ENCODE data around the gene PNKD.
A peak's percentile ranks its signal among the peaks of the same experiment; 100 is the strongest.

The PNKD gene

GRCh38 chr2:218228366-218229090, 41.8 kb upstream of the PNKD start:
- Histone ChIP-seq H3K27ac (peak overlapping the region; percentile 77), H3K27me3 (no peaks in the 10 kb centered on the region), H3K4me1 (ENCODE audit: control insufficient read depth in 1 of 2, insufficient read depth in 1 of 2, low read depth in 1 of 2, low read length in 1 of 2) (peaks cover 43 to 61% of the 10 kb centered on the region in 2 experiments), H3K9me3 (no peaks in the 10 kb centered on the region), H3K36me3 (peaks cover 93% of the 10 kb centered on the region), H3K4me3 (ENCODE audit: low read depth in 1 of 2, low read length in 1 of 2) (peak overlapping the region in 1 of 2 experiments; percentile 37)
- no peak for TF ChIP-seq CTCF (IDR thresholded peaks at IDR 0.05)

- Histone ChIP-seq H3K4me1 (ENCODE audit: control insufficient read depth in 1 of 2, insufficient read depth in 1 of 2, low read depth in 1 of 2, low read length in 1 of 2) (peaks cover 35 to 56% of the 10 kb centered on the region in 2 experiments), H3K27me3 (no peaks in the 10 kb centered on the region), H3K27ac (peak overlapping the region; percentile 77), H3K4me3 (ENCODE audit: low read depth in 1 of 2, low read length in 1 of 2) (peak overlapping the region in 1 of 2 experiments; percentile 37), H3K36me3 (peaks cover 93% of the 10 kb centered on the region), H3K9me3 (no peaks in the 10 kb centered on the region)
- no peak for TF ChIP-seq CTCF (IDR thresholded peaks at IDR 0.05)
These were observed 41.1 kb upstream of the PNKD start for GRCh38 chr2:218229239-218229638.

GRCh38 chr2:218229851-218230250, 40.5 kb upstream of the PNKD start:
- no peak for TF ChIP-seq CTCF (IDR thresholded peaks at IDR 0.05)
- Histone ChIP-seq H3K36me3 (peaks cover 93% of the 10 kb centered on the region), H3K4me1 (ENCODE audit: control insufficient read depth in 1 of 2, insufficient read depth in 1 of 2, low read depth in 1 of 2, low read length in 1 of 2) (peaks cover 35 to 52% of the 10 kb centered on the region in 2 experiments), H3K27me3 (no peaks in the 10 kb centered on the region), H3K9me3 (no peaks in the 10 kb centered on the region), H3K27ac (peak overlapping the region; percentile 77), H3K4me3 (ENCODE audit: low read depth in 1 of 2, low read length in 1 of 2) (peak overlapping the region in 1 of 2 experiments; percentile 37)

- Histone ChIP-seq H3K4me1 (ENCODE audit: control insufficient read depth in 1 of 2, insufficient read depth in 1 of 2, low read depth in 1 of 2, low read length in 1 of 2) (peaks cover 35 to 43% of the 10 kb centered on the region in 2 experiments), H3K9me3 (no peaks in the 10 kb centered on the region), H3K27me3 (no peaks in the 10 kb centered on the region), H3K27ac (peak overlapping the region; percentile 77), H3K4me3 (ENCODE audit: low read depth in 1 of 2, low read length in 1 of 2) (no peak overlapping the region), H3K36me3 (peaks cover 93% of the 10 kb centered on the region)
- peak; percentile 35 for TF ChIP-seq CTCF (IDR thresholded peaks at IDR 0.05)
These were observed 39.4 kb upstream of the PNKD start for GRCh38 chr2:218230882-218231281.

- no peak for TF ChIP-seq CTCF (IDR thresholded peaks at IDR 0.05)
- peaks cover 31 to 34% of the 10 kb centered on the region in 2 experiments for H3K4me1 ChIP-seq (ENCODE audit: control insufficient read depth in 1 of 2, insufficient read depth in 1 of 2, low read depth in 1 of 2, low read length in 1 of 2)
- no peaks in the 10 kb centered on the region for H3K9me3 ChIP-seq
- no peaks in the 10 kb centered on the region for H3K27me3 ChIP-seq
- H3K36me3 ChIP-seq = peaks cover 93% of the 10 kb centered on the region
- peak overlapping the region; percentile 1 for H3K27ac ChIP-seq
- H3K4me3 ChIP-seq (ENCODE audit: low read depth in 1 of 2, low read length in 1 of 2) = no peak overlapping the region
These were observed 36.8 kb upstream of the PNKD start for GRCh38 chr2:218233543-218233942.

Measured in neutrophil (primary cell).